Upper lobe of right lung (tissue), 1 donor: ENCODE results near the gene HIVEP3. TPM values are rescaled to one million over a fixed set of nuclear protein-coding genes. Genes with fewer than 3 reads are reported as not detected.
"Not testable (repeated sequence)": the region's sequence is repeated elsewhere in the genome, so short reads cannot be mapped to it uniquely, and the experiment has no call there.

Experiments
- ATAC-seq: fragments of 200-7000 bp; cut with Tn5 transposase; one replicate; pipeline ENCODE4 v1.9.1; 2020; ENCODE audit warnings: mild to moderate bottlenecking, moderate library complexity
- DNase-seq: peaks from one replicate; pipeline ENCODE4 v3.0.0-alpha.2; 2020
- H3K27ac ChIP-seq: fragments of 200-600 bp; one replicate; pipeline ENCODE4 v1.8.0; 2022
- H3K27me3 ChIP-seq: fragments of 200-600 bp; one replicate; pipeline ENCODE4 v1.8.0; 2022; ENCODE audit warnings: mild to moderate bottlenecking
- H3K36me3 ChIP-seq: fragments of 200-600 bp; one replicate; pipeline ENCODE4 v1.8.0; 2022
- H3K4me1 ChIP-seq: fragments of 200-600 bp; one replicate; pipeline ENCODE4 v1.8.0; 2022
- H3K4me3 ChIP-seq: fragments of 200-600 bp; one replicate; pipeline ENCODE4 v1.8.0; 2022; ENCODE audit warnings: mild to moderate bottlenecking
- H3K9me3 ChIP-seq: fragments of 200-600 bp; one replicate; pipeline ENCODE4 v1.8.0; 2022
- CTCF ChIP-seq: fragments of 200-600 bp; IDR thresholded peaks from one replicate; pipeline ENCODE4 v1.8.0; 2022; ENCODE audit warnings: antibody characterized with exemption
- intact Hi-C: fragments of 100-400 bp; cut with DNase I; formaldehyde crosslinking; loops from one replicate; pipeline ENCODE4 v1.11.0; 2022
- total RNA-seq: library from RNA; stranded (reverse); fragmentation: NEBNext Ultra II Directional; extraction: Animal tissue kit (Norgen Biotek cat#: 25700); gene quantifications from one replicate; pipeline ENCODE4 v1.2.1, GENCODE V29; 2021
- donor health status: DM: no; HTN: yes; CAD: no; lungs with severe emphysema.

The HIVEP3 gene
- total RNA-seq, 1 donor from 2014 or later, result 16.6 TPM

DNA sequence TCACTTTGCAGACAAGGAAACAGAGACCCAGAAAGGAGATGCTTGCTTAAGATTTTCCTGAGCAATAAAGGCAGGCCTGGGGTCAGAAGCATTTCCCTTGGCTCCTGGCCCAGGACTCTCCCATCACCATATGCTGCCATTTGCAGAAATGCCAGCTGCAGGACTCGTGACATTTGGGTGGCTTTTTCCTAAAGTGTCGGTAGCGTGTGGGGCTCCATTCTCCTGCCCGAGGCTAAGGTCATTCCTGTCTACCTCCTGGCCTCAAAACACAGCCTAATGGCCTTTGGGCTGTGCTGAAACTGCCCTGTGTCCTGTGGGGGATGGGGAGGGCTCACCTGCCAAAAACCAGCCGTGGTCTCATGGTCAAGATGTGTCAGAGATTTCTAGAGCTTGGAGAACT is 218.1 kb downstream of the HIVEP3 start:
- ATAC-seq, result no peak
- Histone ChIP-seq H3K4me3 (no peak overlapping the region), H3K27ac (no peak overlapping the region), H3K27me3 (no peaks in the 10 kb centered on the region), H3K9me3 (no peaks in the 10 kb centered on the region), H3K4me1 (no peaks in the 10 kb centered on the region), H3K36me3 (no peaks in the 10 kb centered on the region)
- DNase-seq, result no peak
- no peak for TF ChIP-seq CTCF
- intact Hi-C loops, result no loop called here

DNA sequence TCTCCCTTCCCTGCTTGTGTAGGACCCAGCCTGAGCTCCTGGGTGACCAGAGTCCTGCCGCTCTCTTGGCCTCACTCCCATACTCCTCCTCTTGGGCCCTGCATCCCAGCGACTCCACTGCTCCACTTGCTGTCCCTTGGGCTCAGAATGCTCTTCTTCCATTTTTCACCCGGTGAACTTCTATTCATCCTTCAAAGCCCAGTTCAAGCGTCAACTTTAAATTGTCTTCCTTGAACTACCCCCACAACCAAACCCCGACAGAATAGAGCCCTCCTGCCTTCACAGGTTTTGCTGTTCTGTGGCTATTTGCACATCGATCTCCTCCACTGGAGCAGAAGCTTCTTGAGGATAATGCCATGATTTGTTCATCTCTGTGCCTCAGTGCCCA is 218.9 kb downstream of the HIVEP3 start:
- Histone ChIP-seq H3K4me3 (no peak overlapping the region), H3K27ac (no peak overlapping the region), H3K36me3 (no peaks in the 10 kb centered on the region), H3K27me3 (no peaks in the 10 kb centered on the region), H3K9me3 (no peaks in the 10 kb centered on the region), H3K4me1 (no peaks in the 10 kb centered on the region)
- TF ChIP-seq CTCF, result no peak
- DNase-seq (no peak), ATAC-seq (no peak)
- intact Hi-C loops, result no loop called here

DNA sequence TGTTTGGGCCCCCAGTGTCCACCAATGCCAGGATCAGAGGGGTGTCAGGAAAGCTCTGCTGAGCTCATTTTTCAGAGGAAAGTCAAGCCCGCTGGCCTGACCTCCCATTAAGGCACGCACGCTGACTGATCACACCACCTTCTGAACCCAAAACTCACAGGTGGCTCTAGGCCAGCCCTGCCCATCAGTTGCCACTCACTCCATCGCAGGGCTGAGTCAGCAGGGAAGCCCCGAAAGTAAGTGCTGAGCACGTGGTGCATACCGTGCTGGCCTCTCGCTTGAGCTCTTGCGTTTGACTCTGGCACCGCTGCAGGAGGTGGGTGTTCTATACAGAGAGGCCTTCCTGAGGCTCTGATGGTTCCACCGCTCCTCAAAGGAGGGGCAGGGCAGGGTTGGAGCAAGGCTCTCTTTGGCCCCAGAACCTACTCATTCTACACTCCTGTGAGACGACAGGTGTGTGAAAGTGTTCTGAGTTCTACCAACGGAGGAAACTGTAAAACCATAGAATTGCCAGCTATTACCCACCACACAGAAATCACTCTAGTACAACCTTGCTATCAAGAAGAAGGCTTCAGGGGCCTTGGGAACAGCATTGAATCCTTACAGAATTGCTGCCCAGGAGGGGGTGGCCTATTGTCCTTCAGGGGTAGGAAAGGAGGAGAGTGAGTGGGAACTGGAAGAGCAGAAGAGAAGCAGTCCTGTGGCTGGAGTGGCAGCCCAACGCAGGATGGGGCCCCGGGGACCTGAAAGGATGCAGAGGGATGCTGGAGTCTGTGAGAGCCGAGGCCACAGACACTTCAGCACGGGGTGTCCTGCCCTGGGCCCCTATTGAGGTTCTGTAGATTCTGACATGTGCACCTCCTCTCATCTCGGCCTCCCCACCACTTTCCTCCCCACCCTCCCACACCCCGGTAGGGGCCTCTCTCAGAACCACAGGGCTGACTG is 219.5 kb downstream of the HIVEP3 start:
- intact Hi-C loops, result no loop called here
- no peak overlapping the region for H3K27ac ChIP-seq
- no peak for DNase-seq
- H3K9me3 ChIP-seq, result no peaks in the 10 kb centered on the region
- no peaks in the 10 kb centered on the region for H3K4me1 ChIP-seq
- no peak overlapping the region for H3K4me3 ChIP-seq
- ATAC-seq, result no peak
- no peaks in the 10 kb centered on the region for H3K27me3 ChIP-seq
- no peak for TF ChIP-seq CTCF
- no peaks in the 10 kb centered on the region for H3K36me3 ChIP-seq

GRCh38 chr1:41696381-41696780 is 222.3 kb downstream of the HIVEP3 start:
- intact Hi-C loops, result no loop called here
- Histone ChIP-seq H3K4me1 (no peaks in the 10 kb centered on the region), H3K36me3 (no peaks in the 10 kb centered on the region), H3K27ac (no peak overlapping the region), H3K27me3 (no peaks in the 10 kb centered on the region), H3K4me3 (no peak overlapping the region), H3K9me3 (no peaks in the 10 kb centered on the region)
- ATAC-seq, result no peak
- no peak for TF ChIP-seq CTCF
- no peak for DNase-seq

DNA sequence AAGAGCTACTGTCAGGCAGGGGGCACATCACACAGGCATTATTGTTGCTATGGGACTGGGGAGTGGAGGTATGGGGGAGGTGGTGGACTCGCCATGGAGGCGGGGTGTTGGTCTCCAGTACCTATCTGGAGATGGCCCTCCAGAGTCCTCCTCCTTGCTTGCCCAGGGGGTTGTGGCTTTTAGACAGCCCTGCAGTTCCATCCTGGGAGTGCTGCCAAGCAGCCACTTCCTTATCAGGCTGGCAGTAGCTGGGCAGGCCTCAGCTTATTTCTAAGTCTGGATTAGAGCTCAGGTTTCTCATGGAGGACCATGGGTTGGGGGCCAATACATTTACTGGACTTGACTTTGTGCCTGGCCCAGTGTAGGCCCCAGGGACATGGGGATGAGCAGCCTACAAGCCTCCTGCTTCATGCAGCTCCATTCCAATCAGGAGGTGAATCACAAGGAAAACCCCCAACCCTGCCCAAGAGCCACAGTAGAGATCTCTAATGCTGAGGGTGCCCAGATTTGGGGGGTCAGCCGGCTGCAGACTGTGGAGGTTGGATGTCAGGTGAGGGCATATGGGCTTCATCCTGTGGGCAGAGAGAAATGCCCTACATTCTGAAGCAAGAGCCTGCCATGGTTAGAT is 223.5 kb downstream of the HIVEP3 start:
- Histone ChIP-seq H3K36me3 (no peaks in the 10 kb centered on the region), H3K9me3 (no peaks in the 10 kb centered on the region), H3K27me3 (no peaks in the 10 kb centered on the region), H3K27ac (no peak overlapping the region), H3K4me1 (no peaks in the 10 kb centered on the region), H3K4me3 (no peak overlapping the region)
- intact Hi-C loops, result no loop called here
- TF ChIP-seq CTCF, result no peak
- ATAC-seq (peak; percentile 64), DNase-seq (peak; percentile 64)

- H3K9me3 ChIP-seq, intact Hi-C loops, H3K27me3 ChIP-seq, H3K4me3 ChIP-seq, H3K4me1 ChIP-seq, H3K27ac ChIP-seq, H3K36me3 ChIP-seq: not testable (repeated sequence)
- ATAC-seq (peak; percentile 55), DNase-seq (peak; percentile 48)
Observed at GRCh38 chr1:41691966-41692365, 226.8 kb downstream of the HIVEP3 start.
